Superior temporal gyrus (tissue), 1 donor: Measurements from ENCODE around the gene STAC2.
A peak's percentile ranks its signal among the peaks of the same experiment; 100 is the strongest.

Experiments used
- DNase-seq: peaks from one replicate; pipeline ENCODE4 v3.0.0-alpha.2; 2016; ENCODE audit errors: extremely low spot score

Gene STAC2

DNA sequence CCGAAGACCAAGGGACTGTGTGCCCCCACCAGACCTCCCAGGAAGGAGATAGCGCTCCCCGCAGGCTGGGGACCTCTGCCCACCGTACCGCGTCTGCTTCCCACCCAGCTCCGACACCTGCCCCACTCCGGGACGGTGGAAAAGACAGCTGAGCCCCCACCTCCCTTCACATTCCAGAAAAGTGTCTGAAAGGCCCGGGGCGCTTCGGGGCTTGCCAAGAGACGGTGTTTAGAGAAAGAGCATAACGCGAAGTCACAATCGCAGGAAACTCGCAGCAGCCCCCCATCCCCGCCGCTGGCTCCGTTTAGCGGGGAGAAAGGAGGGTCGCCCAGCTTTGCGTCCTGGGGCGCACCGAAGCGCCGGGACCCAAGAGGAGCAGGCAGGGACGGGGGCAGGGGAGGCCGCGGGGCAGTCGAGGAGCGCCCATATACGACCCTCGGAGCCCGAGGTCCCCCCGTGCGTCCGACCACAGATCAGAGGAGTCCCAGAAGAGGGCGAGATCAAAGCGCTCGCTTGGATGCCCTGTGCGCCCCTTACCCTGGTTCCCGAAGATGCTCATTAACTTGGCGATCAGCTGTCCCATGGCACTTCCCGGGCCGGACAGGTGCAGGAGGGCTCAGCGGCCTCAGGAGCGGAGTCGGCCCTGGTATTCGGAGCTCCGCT is 60.4 kb downstream of the STAC2 start:
- DNase-seq = no peak

DNA sequence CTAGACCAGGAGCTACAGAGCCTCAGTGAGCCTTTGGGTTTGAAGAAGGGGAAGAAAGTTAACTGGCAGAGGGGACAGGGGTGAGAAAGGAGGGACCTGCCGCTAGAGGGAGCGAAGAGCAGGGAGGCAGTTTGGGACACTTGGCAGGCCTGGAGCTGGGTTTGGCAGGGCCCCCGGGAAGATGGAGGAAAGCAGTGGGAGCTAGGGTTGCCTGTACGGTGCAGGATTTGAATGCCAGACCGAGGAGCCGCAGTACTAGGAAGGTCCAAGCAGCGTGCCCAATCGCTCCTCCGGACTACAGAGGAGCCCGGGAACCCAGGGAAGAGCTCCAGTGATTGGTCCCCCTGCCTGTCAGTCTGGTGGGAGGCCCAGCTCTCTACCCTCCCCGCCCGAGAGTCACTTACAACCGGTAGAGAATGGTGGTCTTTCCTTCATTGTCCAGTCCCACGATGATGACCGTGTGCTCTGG is 61.0 kb downstream of the STAC2 start:
- peak; percentile 70 for DNase-seq

DNA sequence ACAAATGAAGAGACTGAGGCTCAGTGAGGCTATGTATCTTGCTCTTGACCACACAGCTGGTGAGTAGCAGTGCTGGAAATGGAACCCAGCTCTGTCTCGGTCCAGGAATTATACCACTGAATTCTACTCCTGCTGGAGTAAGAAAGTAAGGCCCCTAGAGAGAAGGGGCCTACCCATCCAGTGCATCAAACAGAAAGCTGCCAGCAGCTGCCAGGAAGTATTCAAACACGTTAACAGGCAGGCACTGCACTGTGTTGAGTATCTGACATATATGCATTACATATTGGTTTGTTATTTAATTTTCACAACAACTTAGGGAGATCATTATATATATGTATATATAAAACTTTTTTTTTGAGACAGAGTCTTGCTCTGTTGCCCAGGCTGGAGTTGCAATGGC is 63.8 kb downstream of the STAC2 start:
- DNase-seq = no peak
